H9 (cell line): ENCODE results near the gene CD68. TPM values are rescaled to one million over a fixed set of nuclear protein-coding genes. Genes with fewer than 3 reads are reported as not detected.

ENCODE experiments used
- DNase-seq: peaks from one replicate; pipeline ENCODE4 v3.0.0-alpha.2; 2017
- H2AFZ ChIP-seq: one replicate; pipeline ENCODE4 v1.6.1; 2013; ENCODE audit warnings: mild to moderate bottlenecking, low read length, control low read depth, moderate library complexity
- H2AK5ac ChIP-seq: 2 replicates; pipeline ENCODE4 v1.6.1; 2013; ENCODE audit warnings: low read length, control low read depth, mixed read lengths; ENCODE audit not compliant: insufficient read length
- H2BK120ac ChIP-seq: one replicate; pipeline ENCODE4 v1.6.1; 2013; ENCODE audit warnings: low read depth, mild to moderate bottlenecking, low read length, control low read depth, inconsistent platforms; ENCODE audit not compliant: poor library complexity, severe bottlenecking
- H2BK12ac ChIP-seq: 2 replicates; pipeline ENCODE4 v1.6.1; 2013; ENCODE audit warnings: low read length, control low read depth, mixed read lengths, low read depth; ENCODE audit not compliant: insufficient read length
- H2BK15ac ChIP-seq: 2 replicates; pipeline ENCODE4 v1.6.1; 2013; ENCODE audit warnings: low read depth, low read length, control low read depth
- H2BK20ac ChIP-seq: one replicate; pipeline ENCODE4 v1.6.1; 2013; ENCODE audit warnings: low read depth, mild to moderate bottlenecking, low read length, control low read depth, inconsistent platforms; ENCODE audit not compliant: poor library complexity, severe bottlenecking
- H2BK5ac ChIP-seq: 2 replicates; pipeline ENCODE4 v1.6.1; 2013; ENCODE audit warnings: low read length, control low read depth, mixed read lengths; ENCODE audit not compliant: insufficient read length
- H3K14ac ChIP-seq: 2 replicates; pipeline ENCODE4 v1.6.1; 2013; ENCODE audit warnings: low read length, control low read depth; ENCODE audit not compliant: insufficient read depth
- H3K18ac ChIP-seq: 2 replicates; pipeline ENCODE4 v1.6.1; 2013; ENCODE audit warnings: low read depth, mild to moderate bottlenecking, mixed read lengths, low read length, control low read depth; ENCODE audit not compliant: insufficient read length
- H3K23ac ChIP-seq: 2 replicates; pipeline ENCODE4 v1.6.1; 2013; ENCODE audit warnings: low read length, control low read depth, mixed read lengths, low read depth; ENCODE audit not compliant: insufficient read length
- H3K23me2 ChIP-seq: 2 replicates; pipeline ENCODE4 v1.6.1; 2013; ENCODE audit warnings: low read depth, mild to moderate bottlenecking, mixed read lengths, low read length, control low read depth; ENCODE audit not compliant: insufficient read length, poor library complexity, severe bottlenecking
- H3K27ac ChIP-seq: 2 replicates; pipeline ENCODE4 v1.5.1; 2013; ENCODE audit warnings: low read length, control low read depth, mixed read lengths, low read depth; ENCODE audit not compliant: insufficient read length
- H3K27me3 ChIP-seq: 2 replicates; pipeline ENCODE4 v1.6.1; 2013; ENCODE audit warnings: low read length, control low read depth, inconsistent platforms; ENCODE audit not compliant: insufficient read depth
- H3K4ac ChIP-seq: 2 replicates; pipeline ENCODE4 v1.6.1; 2013; ENCODE audit warnings: low read depth, mild to moderate bottlenecking, control low read depth, inconsistent platforms, low read length, moderate library complexity
- H3K4me1 ChIP-seq: 2 replicates; pipeline ENCODE4 v1.6.1; 2013; ENCODE audit warnings: low read length, control low read depth, inconsistent platforms; ENCODE audit not compliant: insufficient read depth
- H3K4me2 ChIP-seq: 2 replicates; pipeline ENCODE4 v1.6.1; 2013; ENCODE audit warnings: low read length, control low read depth, mixed read lengths; ENCODE audit not compliant: insufficient read length, insufficient read depth
- H3K56ac ChIP-seq: 2 replicates; pipeline ENCODE4 v1.6.1; 2013; ENCODE audit warnings: low read depth, mild to moderate bottlenecking, mixed read lengths, low read length, control low read depth; ENCODE audit not compliant: insufficient read length
- H3K79me1 ChIP-seq: 2 replicates; pipeline ENCODE4 v1.6.1; 2013; ENCODE audit warnings: low read depth, mild to moderate bottlenecking, moderate library complexity, low read length, control low read depth, inconsistent platforms; ENCODE audit not compliant: insufficient read depth, poor library complexity, severe bottlenecking
- H3K79me2 ChIP-seq: 2 replicates; pipeline ENCODE4 v1.6.1; 2013; ENCODE audit warnings: low read length, control low read depth, inconsistent platforms; ENCODE audit not compliant: insufficient read depth
- H3K9ac ChIP-seq: 2 replicates; pipeline ENCODE4 v1.6.1; 2013; ENCODE audit warnings: low read length, control low read depth, mixed read lengths; ENCODE audit not compliant: insufficient read length; ENCODE audit errors: extremely low read depth
- H3K9me3 ChIP-seq: one replicate; pipeline ENCODE4 v1.6.1; 2013; ENCODE audit warnings: low read depth, low read length, inconsistent platforms; ENCODE audit not compliant: control insufficient read depth
- H3T11ph ChIP-seq: one replicate; pipeline ENCODE4 v1.6.1; 2013; ENCODE audit warnings: mild to moderate bottlenecking, low read length, control low read depth, inconsistent platforms
- H4K20me1 ChIP-seq: one replicate; pipeline ENCODE4 v1.6.1; 2013; ENCODE audit not compliant: control insufficient read depth, insufficient read length, insufficient read depth
- H4K5ac ChIP-seq: 2 replicates; pipeline ENCODE4 v1.6.1; 2013; ENCODE audit warnings: low read depth, mild to moderate bottlenecking, mixed read lengths, low read length, control low read depth; ENCODE audit not compliant: insufficient read length
- H4K8ac ChIP-seq: replicated peaks from 2 replicates; pipeline ENCODE4 v1.6.1; 2013; ENCODE audit warnings: low read length, control low read depth, mixed read lengths, low read depth; ENCODE audit not compliant: insufficient read length
- H4K91ac ChIP-seq: 2 replicates; pipeline ENCODE4 v1.6.1; 2013; ENCODE audit warnings: low read depth, mild to moderate bottlenecking, moderate library complexity, mixed read lengths, low read length, control low read depth; ENCODE audit not compliant: insufficient read length
- H3K27ac Mint-ChIP-seq, 3 experiments: 2 replicates in 2 of 3; 3 replicates in 1 of 3; pipeline ENCODE4 v1.8.0; 2020 to 2021; ENCODE audit warnings: mixed read lengths in 3 of 3, mild to moderate bottlenecking in 1 of 3, moderate library complexity in 1 of 3
- H3K27me3 Mint-ChIP-seq: 2 replicates; pipeline ENCODE4 v1.8.0; 2021; ENCODE audit warnings: low read depth, mild to moderate bottlenecking, moderate library complexity, mixed read lengths
- H3K36me3 Mint-ChIP-seq, 3 experiments: 2 replicates in 2 of 3; 3 replicates in 1 of 3; pipeline ENCODE4 v1.8.0; 2020 to 2021; ENCODE audit warnings: low read depth in 3 of 3, mixed read lengths in 3 of 3; ENCODE audit not compliant: insufficient read depth in 1 of 3
- H3K4me1 Mint-ChIP-seq, 2 experiments: 2 replicates each; pipeline ENCODE4 v1.8.0; 2020; ENCODE audit warnings: mixed read lengths in 2 of 2
- H3K4me3 Mint-ChIP-seq, 2 experiments: 2 replicates in 1 of 2; 3 replicates in 1 of 2; pipeline ENCODE4 v1.8.0; 2020 to 2021; ENCODE audit warnings: mild to moderate bottlenecking in 2 of 2, mixed read lengths in 2 of 2, moderate library complexity in 1 of 2
- H3K9me3 Mint-ChIP-seq, 2 experiments: 2 replicates in 1 of 2; 3 replicates in 1 of 2; pipeline ENCODE4 v1.8.0; 2020; ENCODE audit warnings: mild to moderate bottlenecking in 2 of 2, mixed read lengths in 2 of 2, moderate library complexity in 1 of 2
- WGBS: extraction: QIAGEN DNeasy Blood & Tissue Kit; methylation state at CpG from one replicate; pipeline ENCODE4 v1.1.7; 2013; ENCODE audit warnings: missing lambda C conversion rate, low lambda C conversion rate, mixed read lengths; ENCODE audit not compliant: insufficient read length; ENCODE audit errors: extremely low coverage; 5-methylcytosine and 5-hydroxymethylcytosine counted together
- total RNA-seq: library from RNA; stranded (reverse); gene quantifications from 2 replicates; pipeline ENCODE4 v1.2.1, GENCODE V29; 2021
- TF ChIP-seq, protein P1 (sequence below): fragments of 200-600 bp; sonication (generic); conservative IDR thresholded peaks from 3 replicates; pipeline ENCODE4 v1.8.0; 2021; ENCODE audit warnings: antibody characterized with exemption, mild to moderate bottlenecking

CD68 gene
- total RNA-seq, 1 experiment from 2014 or later = 0.42 TPM

DNA sequence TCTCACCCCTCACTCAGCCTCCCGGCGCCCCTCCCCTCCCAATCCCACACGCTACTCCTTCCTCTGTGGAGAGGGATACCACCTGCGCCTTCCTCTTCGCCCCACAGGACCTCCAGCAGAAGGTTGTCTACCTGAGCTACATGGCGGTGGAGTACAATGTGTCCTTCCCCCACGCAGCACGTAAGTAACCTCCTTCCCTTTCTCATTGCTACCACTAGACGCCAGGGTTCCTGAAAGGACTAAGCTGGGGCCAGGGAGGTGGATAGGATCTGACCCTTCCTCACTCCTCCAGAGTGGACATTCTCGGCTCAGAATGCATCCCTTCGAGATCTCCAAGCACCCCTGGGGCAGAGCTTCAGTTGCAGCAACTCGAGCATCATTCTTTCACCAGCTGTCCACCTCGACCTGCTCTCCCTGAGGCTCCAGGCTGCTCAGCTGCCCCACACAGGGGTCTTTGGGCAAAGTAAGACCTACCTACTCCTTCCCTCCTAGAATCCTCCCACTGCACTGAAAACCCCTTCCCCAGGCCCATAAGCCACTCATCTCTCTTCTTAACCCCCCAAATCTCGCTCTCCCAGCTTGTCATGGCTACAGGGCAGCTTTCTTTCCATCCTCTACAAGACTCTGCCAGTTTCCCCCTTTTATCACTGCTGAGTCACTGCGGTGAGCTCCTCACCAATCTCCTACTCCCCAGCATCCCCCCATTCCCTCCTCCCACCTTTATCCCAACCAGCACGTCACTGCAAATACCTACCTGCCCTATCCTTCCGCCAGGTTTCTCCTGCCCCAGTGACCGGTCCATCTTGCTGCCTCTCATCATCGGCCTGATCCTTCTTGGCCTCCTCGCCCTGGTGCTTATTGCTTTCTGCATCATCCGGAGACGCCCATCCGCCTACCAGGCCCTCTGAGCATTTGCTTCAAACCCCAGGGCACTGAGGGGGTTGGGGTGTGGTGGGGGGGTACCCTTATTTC, 1.5 kb downstream of the CD68 start:
- H3K9ac ChIP-seq = no peak overlapping the region
- H4K20me1 ChIP-seq = no peaks in the 10 kb centered on the region
- peaks cover 45 to 54% of the 10 kb centered on the region in 2 experiments for H3K4me1 Mint-ChIP-seq
- H3K4me1 ChIP-seq = no peaks in the 10 kb centered on the region
- TF ChIP-seq, protein P1, sequence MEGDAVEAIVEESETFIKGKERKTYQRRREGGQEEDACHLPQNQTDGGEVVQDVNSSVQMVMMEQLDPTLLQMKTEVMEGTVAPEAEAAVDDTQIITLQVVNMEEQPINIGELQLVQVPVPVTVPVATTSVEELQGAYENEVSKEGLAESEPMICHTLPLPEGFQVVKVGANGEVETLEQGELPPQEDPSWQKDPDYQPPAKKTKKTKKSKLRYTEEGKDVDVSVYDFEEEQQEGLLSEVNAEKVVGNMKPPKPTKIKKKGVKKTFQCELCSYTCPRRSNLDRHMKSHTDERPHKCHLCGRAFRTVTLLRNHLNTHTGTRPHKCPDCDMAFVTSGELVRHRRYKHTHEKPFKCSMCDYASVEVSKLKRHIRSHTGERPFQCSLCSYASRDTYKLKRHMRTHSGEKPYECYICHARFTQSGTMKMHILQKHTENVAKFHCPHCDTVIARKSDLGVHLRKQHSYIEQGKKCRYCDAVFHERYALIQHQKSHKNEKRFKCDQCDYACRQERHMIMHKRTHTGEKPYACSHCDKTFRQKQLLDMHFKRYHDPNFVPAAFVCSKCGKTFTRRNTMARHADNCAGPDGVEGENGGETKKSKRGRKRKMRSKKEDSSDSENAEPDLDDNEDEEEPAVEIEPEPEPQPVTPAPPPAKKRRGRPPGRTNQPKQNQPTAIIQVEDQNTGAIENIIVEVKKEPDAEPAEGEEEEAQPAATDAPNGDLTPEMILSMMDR = no peak
- H3K18ac ChIP-seq = no peak overlapping the region
- no peak overlapping the region for H3T11ph ChIP-seq
- H3K23ac ChIP-seq = no peak overlapping the region
- DNase-seq = peak; percentile 42
- H3K4ac ChIP-seq = no peak overlapping the region
- no peaks in the 10 kb centered on the region; the same call in 1 of the 2 replicates for H3K79me2 ChIP-seq
- WGBS = no CpG with 5 or more reads among the region's 23 CpGs
- no peak overlapping the region for H2AK5ac ChIP-seq
- no peak overlapping the region for H2BK20ac ChIP-seq
- peak overlapping the region in 1 of 2 experiments; percentile 47; a peak in 3 of 5 replicates for H3K4me3 Mint-ChIP-seq
- no peak overlapping the region for H2BK12ac ChIP-seq
- H3K4me2 ChIP-seq = no peak overlapping the region
- no peak overlapping the region for H4K5ac ChIP-seq
- H4K91ac ChIP-seq = no peak overlapping the region
- peaks cover 2% of the 10 kb centered on the region for H3K27me3 Mint-ChIP-seq
- no peak overlapping the region for H3K14ac ChIP-seq
- no peak overlapping the region for H4K8ac ChIP-seq
- no peak overlapping the region for H2AFZ ChIP-seq
- H3K27ac Mint-ChIP-seq = peak overlapping the region in 2 of 3 experiments; percentile 64 to 96; a peak in 5 of 7 replicates
- H2BK120ac ChIP-seq = no peak overlapping the region
- no peaks in the 10 kb centered on the region for H3K27me3 ChIP-seq
- peaks cover 0 to 3% of the 10 kb centered on the region in 2 experiments; a peak in 1 of 5 replicates for H3K9me3 Mint-ChIP-seq
- no peak overlapping the region for H3K56ac ChIP-seq
- no peaks in the 10 kb centered on the region for H3K9me3 ChIP-seq
- H3K79me1 ChIP-seq = no peaks in the 10 kb centered on the region
- peaks cover 3% of the 10 kb centered on the region for H3K23me2 ChIP-seq
- no peak overlapping the region for H3K27ac ChIP-seq
- peaks cover 33 to 54% (median 45%) of the 10 kb centered on the region in 3 experiments for H3K36me3 Mint-ChIP-seq
- H2BK5ac ChIP-seq = no peak overlapping the region
- H2BK15ac ChIP-seq = no peak overlapping the region
